GM12878 (cell line): Measurements from ENCODE around the gene YIPF6. TPM values are rescaled to one million over a fixed set of nuclear protein-coding genes. Genes with fewer than 3 reads are reported as not detected.
A peak's percentile ranks its signal among the peaks of the same experiment; 100 is the strongest.

Experiments
- ATAC-seq: fragments of 200-7000 bp; cut with Tn5 transposase; 3 replicates; pipeline ENCODE4 v1.9.1; 2020; ENCODE audit warnings: mild to moderate bottlenecking, moderate library complexity
- BruUV-seq: library from RNA; stranded (reverse); fragments of 400-500 nt; replicated peaks from 2 replicates; lab custom pipeline; 2021; lab: Mats Ljungman, UMichigan
- CTCF ChIA-PET: fragments of 300-600 bp; sonication (Branson Sonifier 250); formaldehyde crosslinking; extraction: SDS; loops from one replicate; lab custom pipeline; 2021; ENCODE audit warnings: inconsistent platforms; lab: Yijun Ruan, JAX
- POLR2A ChIA-PET: fragments of 350-600 bp; formaldehyde crosslinking; extraction: SDS; loops from one replicate; lab custom pipeline; 2021; ENCODE audit warnings: inconsistent platforms; lab: Charles Lee
- RAD21 ChIA-PET: fragments of 300-600 bp; sonication (Branson Sonifier 250); formaldehyde crosslinking; loops from one replicate; lab custom pipeline; 2023; ENCODE audit warnings: antibody characterized with exemption; ENCODE audit not compliant: unreplicated experiment; lab: Charles Lee
- SMC1A ChIA-PET: fragments of 300-600 bp; sonication (Branson Sonifier 250); formaldehyde crosslinking; loops from one replicate; lab custom pipeline; 2023; ENCODE audit not compliant: unreplicated experiment, uncharacterized antibody; lab: Charles Lee
- DNase-seq: peaks from one replicate; pipeline ENCODE4 v3.0.0-alpha.2; 2011; ENCODE audit warnings: low read depth, low spot score
- FAIRE-seq: peaks from 3 replicates; lab custom pipeline; 2011; peaks lifted over from hg19 to GRCh38; lab: Jason Lieb, UNC
- H2AFZ ChIP-seq: 2 replicates; pipeline ENCODE4 v1.6.0; 2011; ENCODE audit warnings: low read depth, low read length, control low read depth; ENCODE audit not compliant: control insufficient read depth
- H3K27ac ChIP-seq: 2 replicates; pipeline ENCODE4 v1.5.1; 2011; ENCODE audit warnings: control low read depth; ENCODE audit not compliant: control insufficient read depth, insufficient read depth
- H3K27me3 ChIP-seq, 2 experiments: replicated peaks in 1 of 2; 2 replicates each; pipeline versions ENCODE4 v1.6.0 to v1.6.1; 2011; ENCODE audit warnings: low read length in 1 of 2; ENCODE audit not compliant: control insufficient read depth in 2 of 2, insufficient read depth in 2 of 2
- H3K36me3 ChIP-seq, 2 experiments: 2 replicates each; pipeline ENCODE4 v1.5.1; 2011; ENCODE audit warnings: low read length in 1 of 2; ENCODE audit not compliant: control insufficient read depth in 2 of 2, insufficient read depth in 2 of 2
- H3K4me1 ChIP-seq: 2 replicates; pipeline ENCODE4 v1.6.1; 2011; ENCODE audit warnings: mild to moderate bottlenecking, low read length, moderate library complexity, mixed read lengths; ENCODE audit not compliant: control insufficient read depth, insufficient read depth
- H3K4me2 ChIP-seq: 2 replicates; pipeline ENCODE4 v1.6.0; 2011; ENCODE audit warnings: control low read depth; ENCODE audit not compliant: control insufficient read depth, insufficient read depth
- H3K4me3 ChIP-seq: fragments of 200-600 bp; sonication (generic); 2 replicates; pipeline ENCODE4 v1.5.1; 2016
- H3K79me2 ChIP-seq: 2 replicates; pipeline ENCODE4 v1.6.0; 2011; ENCODE audit warnings: low read length; ENCODE audit not compliant: control insufficient read depth, insufficient read depth
- H3K9ac ChIP-seq: 2 replicates; pipeline ENCODE4 v1.8.0; 2011; ENCODE audit warnings: low read length, control low read depth, mixed read lengths; ENCODE audit not compliant: control insufficient read depth, insufficient read depth
- H3K9me3 ChIP-seq: replicated peaks from 3 replicates; pipeline ENCODE4 v1.5.1; 2011; ENCODE audit warnings: mild to moderate bottlenecking, low read length; ENCODE audit not compliant: control insufficient read depth, insufficient read depth
- H4K20me1 ChIP-seq: 2 replicates; pipeline ENCODE4 v1.6.0; 2011; ENCODE audit not compliant: control insufficient read depth, insufficient read depth
- BHLHE40 ChIP-seq, 2 experiments: fragments of 450-650 bp in 1 of 2; IDR thresholded peaks; 2 replicates each; pipeline ENCODE4 v1.6.1; 2011 to 2017; ENCODE audit warnings: low read depth in 2 of 2, borderline replicate concordance in 1 of 2, improper control_type of control experiment in 1 of 2, low read length in 1 of 2, mild to moderate bottlenecking in 1 of 2
- CHD4 ChIP-seq: fragments of 200-600 bp; sonication (generic); IDR thresholded peaks from 2 replicates; pipeline ENCODE4 v1.6.1; 2016; ENCODE audit warnings: mild to moderate bottlenecking
- EP300 ChIP-seq, 2 experiments: fragments of 150-350 bp in 1 of 2; IDR thresholded peaks; 2 replicates each; pipeline ENCODE4 v1.6.1; 2011 to 2012; ENCODE audit warnings: low read depth in 2 of 2, low read length in 2 of 2, borderline replicate concordance in 1 of 2, improper control_type of control experiment in 1 of 2, inconsistent platforms in 1 of 2; ENCODE audit not compliant: control insufficient read depth in 1 of 2
- KDM1A ChIP-seq: fragments of 200-600 bp; sonication (generic); IDR thresholded peaks from 2 replicates; pipeline ENCODE4 v1.6.1; 2016; ENCODE audit warnings: borderline replicate concordance
- NKRF ChIP-seq: fragments of 450-650 bp; conservative IDR thresholded peaks from 2 replicates; pipeline ENCODE4 v1.6.1; 2017; ENCODE audit warnings: mild to moderate bottlenecking, moderate library complexity
- NRF1 ChIP-seq: conservative IDR thresholded peaks from 2 replicates; pipeline ENCODE4 v1.6.1; 2011; ENCODE audit warnings: mild to moderate bottlenecking, low read depth, low read length, improper control_type of control experiment
- RCOR1 ChIP-seq: conservative IDR thresholded peaks from 2 replicates; pipeline ENCODE4 v1.6.1; 2012; ENCODE audit warnings: low read depth, low read length, improper control_type of control experiment
- SP1 ChIP-seq: IDR thresholded peaks from one replicate; pipeline ENCODE4 v1.6.1; 2011; ENCODE audit warnings: low read depth, low read length
- STAT1 ChIP-seq: fragments of 450-650 bp; conservative IDR thresholded peaks from 2 replicates; pipeline ENCODE4 v1.6.1; 2014; ENCODE audit warnings: antibody characterized with exemption, mild to moderate bottlenecking
- YY1 ChIP-seq: IDR thresholded peaks from 2 replicates; pipeline ENCODE4 v1.6.1; 2011; ENCODE audit warnings: low read depth, mild to moderate bottlenecking, low read length
- WGBS: methylation state at CpG from one replicate; pipeline ENCODE4 v1.1.6; 2016; ENCODE audit warnings: low lambda C conversion rate; ENCODE audit not compliant: insufficient replicate concordance, insufficient coverage; ENCODE audit errors: missing lambda C conversion rate; 5-methylcytosine and 5-hydroxymethylcytosine counted together
- in situ Hi-C: fragments of 300-500 bp; cut with MboI; formaldehyde crosslinking; loops from 9 replicates; pipeline ENCODE4 v1.14.3; 2018; ENCODE audit warnings: mixed read lengths
- intact Hi-C: fragments of 100-400 bp; cut with micrococcal nuclease; formaldehyde crosslinking; loops from one replicate; pipeline ENCODE4 v1.14.2; 2022; ENCODE audit not compliant: unreplicated experiment
- polyA plus RNA-seq, 11 experiments: library from polyadenylated mRNA; depleted of rRNA in 4 of 11; unstranded in 6 of 11; stranded (reverse) in 5 of 11; fragments of >200 nt; fragmentation: Nextera tagmentation in 4 of 11; fragmentation: Illumina TruSeq in 1 of 11; extraction: Ambion mirVana in 4 of 11; extraction: Trizol in 1 of 11; gene quantifications; 1 replicate in 1 of 11; 2 replicates in 10 of 11; pipeline versions ENCODE4 v1.2.1 to v1.2.3, GENCODE V29; 2011 to 2016; ENCODE audit warnings: inconsistent platforms in 2 of 11, missing spikeins in 2 of 11, low read depth in 1 of 11
- total RNA-seq, 4 experiments: library from RNA; depleted of rRNA in 3 of 4; stranded (reverse); fragments of >200 nt in 3 of 4; fragmentation: Illumina TruSeq in 1 of 4; extraction: Trizol in 1 of 4; gene quantifications; 2 replicates each; pipeline versions ENCODE4 v1.2.1 to v1.2.3, GENCODE V29; 2013 to 2021
- TF ChIP-seq, protein P1 (sequence below): fragments of 450-650 bp; IDR thresholded peaks from 2 replicates; pipeline ENCODE4 v1.6.1; 2016; ENCODE audit warnings: mild to moderate bottlenecking, moderate library complexity, borderline replicate concordance

Gene YIPF6
- total and polyA plus RNA-seq, 10 of the 15 experiments (the other 5 are each of a cell fraction or from before 2014, with no cell fraction given): 5.9 to 23.1 (median 12.2) TPM

DNA sequence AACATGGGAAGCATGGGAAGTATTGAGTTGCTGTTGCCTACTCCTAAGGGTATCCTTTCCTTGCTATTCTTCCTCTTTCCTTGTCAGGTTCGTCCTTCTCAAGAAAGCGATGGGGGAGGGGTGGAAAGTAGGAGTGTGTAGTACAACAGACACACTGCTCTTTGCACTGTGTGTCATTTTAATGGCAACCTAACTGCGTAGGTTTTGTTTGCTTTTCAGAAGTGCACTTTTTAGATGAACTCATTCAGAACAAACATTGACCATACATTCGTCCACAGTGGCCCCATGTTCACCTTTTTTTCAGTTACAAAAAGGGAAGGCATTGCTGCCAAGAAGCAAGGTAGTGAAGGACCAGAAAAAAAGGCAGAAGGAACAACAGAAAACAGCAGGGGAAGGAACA lies 10.2 kb upstream of the YIPF6 start:
- no peaks in the 10 kb centered on the region for H3K4me1 ChIP-seq
- H2AFZ ChIP-seq: no peak overlapping the region
- H3K9ac ChIP-seq: no peak overlapping the region
- H3K4me3 ChIP-seq: no peak overlapping the region
- DNase-seq: no peak
- no peaks in the 10 kb centered on the region for H3K27me3 ChIP-seq
- H4K20me1 ChIP-seq: no peaks in the 10 kb centered on the region
- H3K4me2 ChIP-seq: no peak overlapping the region
- ChIA-PET POLR2A (no interaction called here), SMC1A (no interaction called here), RAD21 (no interaction called here), CTCF (no interaction called here)
- H3K79me2 ChIP-seq: no peaks in the 10 kb centered on the region
- 19% methylated on average over 4 of the region's 4 CpGs for WGBS
- no peak for FAIRE-seq
- H3K36me3 ChIP-seq: no peaks in the 10 kb centered on the region
- no peak for ATAC-seq
- TF ChIP-seq NRF1 (no peak), RCOR1 (no peak)
- no peaks in the 10 kb centered on the region; the same call in 2 of the 3 replicates for H3K9me3 ChIP-seq
- no peak overlapping the region for H3K27ac ChIP-seq
- in situ Hi-C loops (no loop called here), intact Hi-C loops (no loop called here)
- no TSS peak for BruUV-seq

- no peaks in the 10 kb centered on the region for H3K4me1 ChIP-seq
- SMC1A ChIA-PET: no interaction called here
- H3K36me3 ChIP-seq: no peaks in the 10 kb centered on the region
- DNase-seq (no peak), FAIRE-seq (no peak), ATAC-seq (peak; percentile 82)
- no peak overlapping the region for H3K9ac ChIP-seq
- no peak overlapping the region for H3K4me3 ChIP-seq
- in situ Hi-C loops: no loop called here
- H3K9me3 ChIP-seq: no peaks in the 10 kb centered on the region; the same call in 2 of the 3 replicates
- no peaks in the 10 kb centered on the region for H3K79me2 ChIP-seq
- no peak overlapping the region for H3K27ac ChIP-seq
- H4K20me1 ChIP-seq: no peaks in the 10 kb centered on the region
- RAD21 ChIA-PET: no interaction called here
- H2AFZ ChIP-seq: no peak overlapping the region
- H3K27me3 ChIP-seq: no peaks in the 10 kb centered on the region
- CTCF ChIA-PET: interaction anchor here (1.2 kb wide), 1 partner anchor 294 kb away, joined by 3 read pairs; no protein-coding TSS in a partner anchor
- H3K4me2 ChIP-seq: no peak overlapping the region
- POLR2A ChIA-PET: no interaction called here
- intact Hi-C loops: no loop called here
- no TSS peak for BruUV-seq
- no peak for TF ChIP-seq BHLHE40 (IDR thresholded peaks at IDR 0.05; ENCODE audit: borderline replicate concordance in 1 of 2, low read depth in 2 of 2, low read length in 1 of 2)
- TF ChIP-seq STAT1: no peak
- TF ChIP-seq KDM1A: no peak
- TF ChIP-seq EP300 (IDR thresholded peaks at IDR 0.05; ENCODE audit: borderline replicate concordance in 1 of 2, control insufficient read depth in 1 of 2, low read depth in 2 of 2, low read length in 2 of 2): no peak
- TF ChIP-seq, protein P1, sequence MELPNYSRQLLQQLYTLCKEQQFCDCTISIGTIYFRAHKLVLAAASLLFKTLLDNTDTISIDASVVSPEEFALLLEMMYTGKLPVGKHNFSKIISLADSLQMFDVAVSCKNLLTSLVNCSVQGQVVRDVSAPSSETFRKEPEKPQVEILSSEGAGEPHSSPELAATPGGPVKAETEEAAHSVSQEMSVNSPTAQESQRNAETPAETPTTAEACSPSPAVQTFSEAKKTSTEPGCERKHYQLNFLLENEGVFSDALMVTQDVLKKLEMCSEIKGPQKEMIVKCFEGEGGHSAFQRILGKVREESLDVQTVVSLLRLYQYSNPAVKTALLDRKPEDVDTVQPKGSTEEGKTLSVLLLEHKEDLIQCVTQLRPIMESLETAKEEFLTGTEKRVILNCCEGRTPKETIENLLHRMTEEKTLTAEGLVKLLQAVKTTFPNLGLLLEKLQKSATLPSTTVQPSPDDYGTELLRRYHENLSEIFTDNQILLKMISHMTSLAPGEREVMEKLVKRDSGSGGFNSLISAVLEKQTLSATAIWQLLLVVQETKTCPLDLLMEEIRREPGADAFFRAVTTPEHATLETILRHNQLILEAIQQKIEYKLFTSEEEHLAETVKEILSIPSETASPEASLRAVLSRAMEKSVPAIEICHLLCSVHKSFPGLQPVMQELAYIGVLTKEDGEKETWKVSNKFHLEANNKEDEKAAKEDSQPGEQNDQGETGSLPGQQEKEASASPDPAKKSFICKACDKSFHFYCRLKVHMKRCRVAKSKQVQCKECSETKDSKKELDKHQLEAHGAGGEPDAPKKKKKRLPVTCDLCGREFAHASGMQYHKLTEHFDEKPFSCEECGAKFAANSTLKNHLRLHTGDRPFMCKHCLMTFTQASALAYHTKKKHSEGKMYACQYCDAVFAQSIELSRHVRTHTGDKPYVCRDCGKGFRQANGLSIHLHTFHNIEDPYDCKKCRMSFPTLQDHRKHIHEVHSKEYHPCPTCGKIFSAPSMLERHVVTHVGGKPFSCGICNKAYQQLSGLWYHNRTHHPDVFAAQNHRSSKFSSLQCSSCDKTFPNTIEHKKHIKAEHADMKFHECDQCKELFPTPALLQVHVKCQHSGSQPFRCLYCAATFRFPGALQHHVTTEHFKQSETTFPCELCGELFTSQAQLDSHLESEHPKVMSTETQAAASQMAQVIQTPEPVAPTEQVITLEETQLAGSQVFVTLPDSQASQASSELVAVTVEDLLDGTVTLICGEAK: no peak
- TF ChIP-seq YY1: no peak
- no peak for TF ChIP-seq CHD4
- no peak for TF ChIP-seq SP1
- no peak for TF ChIP-seq NKRF
Measured at GRCh38 chrX:68490644-68491043, 8.2 kb upstream of the YIPF6 start.
